ENCODE results near the gene TCN2.

DNA sequence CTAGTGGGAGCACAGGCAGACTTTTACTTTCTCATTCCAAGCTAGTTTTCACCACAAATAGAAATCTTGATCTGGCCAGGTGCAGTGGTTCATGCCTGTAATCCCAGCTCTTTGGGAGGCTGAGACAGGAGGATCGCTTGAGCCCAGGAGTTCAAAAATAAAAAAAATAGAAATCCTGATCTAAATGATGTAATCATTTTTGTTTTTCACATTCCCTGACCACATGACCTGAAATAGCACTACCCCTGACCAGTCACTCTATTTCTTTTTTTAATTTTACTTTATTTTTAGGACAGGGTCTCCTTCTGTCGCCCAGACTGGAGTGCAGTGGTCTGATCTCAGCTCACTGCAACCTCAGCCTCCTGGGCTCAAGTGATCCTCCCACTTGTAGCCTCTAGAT, 2.3 kb upstream of the TCN2 start:
- TF ChIP-seq, protein P1, sequence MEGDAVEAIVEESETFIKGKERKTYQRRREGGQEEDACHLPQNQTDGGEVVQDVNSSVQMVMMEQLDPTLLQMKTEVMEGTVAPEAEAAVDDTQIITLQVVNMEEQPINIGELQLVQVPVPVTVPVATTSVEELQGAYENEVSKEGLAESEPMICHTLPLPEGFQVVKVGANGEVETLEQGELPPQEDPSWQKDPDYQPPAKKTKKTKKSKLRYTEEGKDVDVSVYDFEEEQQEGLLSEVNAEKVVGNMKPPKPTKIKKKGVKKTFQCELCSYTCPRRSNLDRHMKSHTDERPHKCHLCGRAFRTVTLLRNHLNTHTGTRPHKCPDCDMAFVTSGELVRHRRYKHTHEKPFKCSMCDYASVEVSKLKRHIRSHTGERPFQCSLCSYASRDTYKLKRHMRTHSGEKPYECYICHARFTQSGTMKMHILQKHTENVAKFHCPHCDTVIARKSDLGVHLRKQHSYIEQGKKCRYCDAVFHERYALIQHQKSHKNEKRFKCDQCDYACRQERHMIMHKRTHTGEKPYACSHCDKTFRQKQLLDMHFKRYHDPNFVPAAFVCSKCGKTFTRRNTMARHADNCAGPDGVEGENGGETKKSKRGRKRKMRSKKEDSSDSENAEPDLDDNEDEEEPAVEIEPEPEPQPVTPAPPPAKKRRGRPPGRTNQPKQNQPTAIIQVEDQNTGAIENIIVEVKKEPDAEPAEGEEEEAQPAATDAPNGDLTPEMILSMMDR (IDR thresholded peaks at IDR 0.05; ENCODE audit: insufficient read depth, low read length) = no peak
- TF ChIP-seq POLR2AphosphoS5 (IDR thresholded peaks at IDR 0.05; ENCODE audit: low read depth) = no peak
- no peak for TF ChIP-seq GABPA (IDR thresholded peaks at IDR 0.05; ENCODE audit: low read depth)
- no peak for TF ChIP-seq SPI1 (IDR thresholded peaks at IDR 0.05; ENCODE audit: borderline replicate concordance, low read depth)
- TF ChIP-seq, protein P2, sequence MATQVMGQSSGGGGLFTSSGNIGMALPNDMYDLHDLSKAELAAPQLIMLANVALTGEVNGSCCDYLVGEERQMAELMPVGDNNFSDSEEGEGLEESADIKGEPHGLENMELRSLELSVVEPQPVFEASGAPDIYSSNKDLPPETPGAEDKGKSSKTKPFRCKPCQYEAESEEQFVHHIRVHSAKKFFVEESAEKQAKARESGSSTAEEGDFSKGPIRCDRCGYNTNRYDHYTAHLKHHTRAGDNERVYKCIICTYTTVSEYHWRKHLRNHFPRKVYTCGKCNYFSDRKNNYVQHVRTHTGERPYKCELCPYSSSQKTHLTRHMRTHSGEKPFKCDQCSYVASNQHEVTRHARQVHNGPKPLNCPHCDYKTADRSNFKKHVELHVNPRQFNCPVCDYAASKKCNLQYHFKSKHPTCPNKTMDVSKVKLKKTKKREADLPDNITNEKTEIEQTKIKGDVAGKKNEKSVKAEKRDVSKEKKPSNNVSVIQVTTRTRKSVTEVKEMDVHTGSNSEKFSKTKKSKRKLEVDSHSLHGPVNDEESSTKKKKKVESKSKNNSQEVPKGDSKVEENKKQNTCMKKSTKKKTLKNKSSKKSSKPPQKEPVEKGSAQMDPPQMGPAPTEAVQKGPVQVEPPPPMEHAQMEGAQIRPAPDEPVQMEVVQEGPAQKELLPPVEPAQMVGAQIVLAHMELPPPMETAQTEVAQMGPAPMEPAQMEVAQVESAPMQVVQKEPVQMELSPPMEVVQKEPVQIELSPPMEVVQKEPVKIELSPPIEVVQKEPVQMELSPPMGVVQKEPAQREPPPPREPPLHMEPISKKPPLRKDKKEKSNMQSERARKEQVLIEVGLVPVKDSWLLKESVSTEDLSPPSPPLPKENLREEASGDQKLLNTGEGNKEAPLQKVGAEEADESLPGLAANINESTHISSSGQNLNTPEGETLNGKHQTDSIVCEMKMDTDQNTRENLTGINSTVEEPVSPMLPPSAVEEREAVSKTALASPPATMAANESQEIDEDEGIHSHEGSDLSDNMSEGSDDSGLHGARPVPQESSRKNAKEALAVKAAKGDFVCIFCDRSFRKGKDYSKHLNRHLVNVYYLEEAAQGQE (IDR thresholded peaks at IDR 0.05; ENCODE audit: insufficient replicate concordance, low read depth) = no peak
